ENCODE measurements around the gene ACKR1.

- TF ChIP-seq CTCF (IDR thresholded peaks at IDR 0.05) = no peak
- no peak for TF ChIP-seq TEAD1 (CRISPR knock-in tag; IDR thresholded peaks at IDR 0.05)
- no peak for TF ChIP-seq FOXP1 (CRISPR knock-in tag; IDR thresholded peaks at IDR 0.05; ENCODE audit: borderline replicate concordance)
- TF ChIP-seq, protein P1, sequence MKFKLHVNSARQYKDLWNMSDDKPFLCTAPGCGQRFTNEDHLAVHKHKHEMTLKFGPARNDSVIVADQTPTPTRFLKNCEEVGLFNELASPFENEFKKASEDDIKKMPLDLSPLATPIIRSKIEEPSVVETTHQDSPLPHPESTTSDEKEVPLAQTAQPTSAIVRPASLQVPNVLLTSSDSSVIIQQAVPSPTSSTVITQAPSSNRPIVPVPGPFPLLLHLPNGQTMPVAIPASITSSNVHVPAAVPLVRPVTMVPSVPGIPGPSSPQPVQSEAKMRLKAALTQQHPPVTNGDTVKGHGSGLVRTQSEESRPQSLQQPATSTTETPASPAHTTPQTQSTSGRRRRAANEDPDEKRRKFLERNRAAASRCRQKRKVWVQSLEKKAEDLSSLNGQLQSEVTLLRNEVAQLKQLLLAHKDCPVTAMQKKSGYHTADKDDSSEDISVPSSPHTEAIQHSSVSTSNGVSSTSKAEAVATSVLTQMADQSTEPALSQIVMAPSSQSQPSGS (CRISPR knock-in tag; IDR thresholded peaks at IDR 0.05; ENCODE audit: borderline replicate concordance, low read depth) = no peak
- TF ChIP-seq MAX (CRISPR knock-in tag; IDR thresholded peaks at IDR 0.05) = no peak
- TF ChIP-seq SMAD3 (CRISPR knock-in tag; IDR thresholded peaks at IDR 0.05; ENCODE audit: borderline replicate concordance) = no peak
- no peak for TF ChIP-seq ZNF138 (CRISPR knock-in tag; conservative IDR thresholded peaks at IDR 0.05)
- TF ChIP-seq TCF7 (CRISPR knock-in tag; IDR thresholded peaks at IDR 0.05; ENCODE audit: low read depth) = no peak
- TF ChIP-seq FOXJ3 (CRISPR knock-in tag; IDR thresholded peaks at IDR 0.05; ENCODE audit: borderline replicate concordance) = no peak
- no peak for TF ChIP-seq ZNF232 (CRISPR knock-in tag; IDR thresholded peaks at IDR 0.05)
- TF ChIP-seq FOXK1 (CRISPR knock-in tag; IDR thresholded peaks at IDR 0.05) = no peak
- TF ChIP-seq ZNF317 (CRISPR knock-in tag; IDR thresholded peaks at IDR 0.05; ENCODE audit: borderline replicate concordance, low read depth) = no peak
These were observed 43.0 kb upstream of the ACKR1 start for GRCh38 chr1:159161719-159162026.
